NT2/D1 (cell line): Measurements from ENCODE around the gene ZNF587.
A peak's percentile ranks its signal among the peaks of the same experiment; 100 is the strongest.
"Not testable (repeated sequence)": the region's sequence is repeated elsewhere in the genome, so short reads cannot be mapped to it uniquely, and the experiment has no call there.

Source experiments
- DNase-seq: peaks from one replicate; pipeline ENCODE4 v3.0.0-alpha.2; 2011; ENCODE audit warnings: low read depth, low spot score
- H3K27me3 ChIP-seq: 2 replicates; pipeline ENCODE4 v1.6.0; 2011; ENCODE audit warnings: mild to moderate bottlenecking; ENCODE audit not compliant: insufficient read length, insufficient read depth
- H3K36me3 ChIP-seq: 2 replicates; pipeline ENCODE4 v1.6.1; 2011; ENCODE audit warnings: mild to moderate bottlenecking, low read length, mixed read lengths; ENCODE audit not compliant: insufficient read depth, insufficient read length
- H3K4me1 ChIP-seq: 2 replicates; pipeline ENCODE4 v1.5.1; 2011; ENCODE audit not compliant: insufficient read depth, insufficient read length
- H3K4me3 ChIP-seq: 2 replicates; pipeline ENCODE4 v1.5.1; 2011; ENCODE audit warnings: low read depth; ENCODE audit not compliant: insufficient read length
- H3K9ac ChIP-seq: 2 replicates; pipeline ENCODE4 v1.6.0; 2011; ENCODE audit warnings: low read depth; ENCODE audit not compliant: insufficient read length
- H3K9me3 ChIP-seq: 2 replicates; pipeline ENCODE4 v1.5.1; 2011; ENCODE audit warnings: mild to moderate bottlenecking, low read length; ENCODE audit not compliant: insufficient read depth
- SUZ12 ChIP-seq: IDR thresholded peaks from 2 replicates; pipeline ENCODE4 v1.6.1; 2011; ENCODE audit not compliant: insufficient read length, insufficient read depth; ENCODE audit errors: extremely low read depth
- YY1 ChIP-seq: IDR thresholded peaks from 2 replicates; pipeline ENCODE4 v1.6.1; 2011; ENCODE audit not compliant: insufficient read length, insufficient read depth
- ZNF274 ChIP-seq: IDR thresholded peaks from 2 replicates; pipeline ENCODE4 v1.6.1; 2011; ENCODE audit warnings: mild to moderate bottlenecking, low read depth, low read length

Gene ZNF587

GRCh38 chr19:57849666-57850473 lies at the start of gene ZNF587:
Gene ZNF587 (plus strand): TSS chr19:57849859. CDS start chr19:57850039, 180 bp downstream.
- H3K9me3 ChIP-seq, H3K4me1 ChIP-seq, H3K27me3 ChIP-seq: not testable (repeated sequence)
- peaks cover 40% of the 10 kb centered on the region for H3K36me3 ChIP-seq
- DNase-seq, result peak; percentile 56
- H3K4me3 ChIP-seq, result peak within 1 kb of the TSS; percentile 71
- peak within 1 kb of the TSS; percentile 93 for H3K9ac ChIP-seq

- no peak overlapping the region for H3K4me3 ChIP-seq
- no peak for TF ChIP-seq ZNF274
- no peak for TF ChIP-seq SUZ12
- TF ChIP-seq YY1, result no peak
- H3K9me3 ChIP-seq, result no peaks in the 10 kb centered on the region
- H3K36me3 ChIP-seq, result peaks cover 5% of the 10 kb centered on the region
- no peak overlapping the region for H3K9ac ChIP-seq
- no peak for DNase-seq
- no peaks in the 10 kb centered on the region for H3K27me3 ChIP-seq
- H3K4me1 ChIP-seq, result no peaks in the 10 kb centered on the region
Measured at GRCh38 chr19:57800696-57801095, 49.0 kb upstream of the ZNF587 start.

GRCh38 chr19:57802269-57802668 lies 47.4 kb upstream of the ZNF587 start:
- no peak overlapping the region for H3K4me3 ChIP-seq

GRCh38 chr19:57803265-57803593 lies 46.4 kb upstream of the ZNF587 start:
- H3K4me1 ChIP-seq, result no peaks in the 10 kb centered on the region
- no peak for TF ChIP-seq ZNF274
- TF ChIP-seq YY1, result no peak
- no peak for TF ChIP-seq SUZ12
- H3K4me3 ChIP-seq, result peak overlapping the region; percentile 26

More at GRCh38 chr19:57802269-57802668, 47.4 kb upstream of the ZNF587 start:
- no peak for TF ChIP-seq YY1
- Histone ChIP-seq H3K9ac (no peak overlapping the region), H3K27me3 (no peaks in the 10 kb centered on the region), H3K9me3 (no peaks in the 10 kb centered on the region), H3K36me3 (peaks cover under 1% of the 10 kb centered on the region), H3K4me1 (no peaks in the 10 kb centered on the region)
- DNase-seq, result no peak

GRCh38 chr19:57803594-57804325 lies 45.9 kb upstream of the ZNF587 start:
- peak; percentile 73 for DNase-seq
- H3K9me3 ChIP-seq, result no peaks in the 10 kb centered on the region
- H3K4me1 ChIP-seq, result no peaks in the 10 kb centered on the region
- TF ChIP-seq YY1 (no peak), ZNF274 (no peak), SUZ12 (no peak)
- H3K27me3 ChIP-seq, result no peaks in the 10 kb centered on the region
- peak overlapping the region; percentile 30 for H3K4me3 ChIP-seq
- peaks cover 14% of the 10 kb centered on the region for H3K36me3 ChIP-seq
- peak overlapping the region; percentile 82 for H3K9ac ChIP-seq

More at GRCh38 chr19:57803265-57803593, 46.4 kb upstream of the ZNF587 start:
- DNase-seq, result no peak
- peaks cover 10% of the 10 kb centered on the region for H3K36me3 ChIP-seq
- peak overlapping the region; percentile 82 for H3K9ac ChIP-seq
- no peaks in the 10 kb centered on the region for H3K9me3 ChIP-seq
- no peaks in the 10 kb centered on the region for H3K27me3 ChIP-seq

- DNase-seq, result no peak
- no peaks in the 10 kb centered on the region for H3K9me3 ChIP-seq
- no peaks in the 10 kb centered on the region for H3K4me1 ChIP-seq
- no peaks in the 10 kb centered on the region for H3K27me3 ChIP-seq
- H3K9ac ChIP-seq, result no peak overlapping the region
- H3K36me3 ChIP-seq, result peaks cover 38% of the 10 kb centered on the region
- no peak overlapping the region for H3K4me3 ChIP-seq
- no peak for TF ChIP-seq YY1
- TF ChIP-seq SUZ12, result no peak
- no peak for TF ChIP-seq ZNF274
Measured at GRCh38 chr19:57807541-57807940, 42.1 kb upstream of the ZNF587 start.

- H3K9me3 ChIP-seq, H3K4me3 ChIP-seq, H3K9ac ChIP-seq, DNase-seq, H3K4me1 ChIP-seq, H3K27me3 ChIP-seq: not testable (repeated sequence)
- peaks cover 43% of the 10 kb centered on the region for H3K36me3 ChIP-seq
Measured at GRCh38 chr19:57810410-57811295, 39.0 kb upstream of the ZNF587 start.
